ENCODE data around the gene NTMT2.
"Not testable (repeated sequence)": the region's sequence is repeated elsewhere in the genome, so short reads cannot be mapped to it uniquely, and the experiment has no call there.

Gene NTMT2

DNA sequence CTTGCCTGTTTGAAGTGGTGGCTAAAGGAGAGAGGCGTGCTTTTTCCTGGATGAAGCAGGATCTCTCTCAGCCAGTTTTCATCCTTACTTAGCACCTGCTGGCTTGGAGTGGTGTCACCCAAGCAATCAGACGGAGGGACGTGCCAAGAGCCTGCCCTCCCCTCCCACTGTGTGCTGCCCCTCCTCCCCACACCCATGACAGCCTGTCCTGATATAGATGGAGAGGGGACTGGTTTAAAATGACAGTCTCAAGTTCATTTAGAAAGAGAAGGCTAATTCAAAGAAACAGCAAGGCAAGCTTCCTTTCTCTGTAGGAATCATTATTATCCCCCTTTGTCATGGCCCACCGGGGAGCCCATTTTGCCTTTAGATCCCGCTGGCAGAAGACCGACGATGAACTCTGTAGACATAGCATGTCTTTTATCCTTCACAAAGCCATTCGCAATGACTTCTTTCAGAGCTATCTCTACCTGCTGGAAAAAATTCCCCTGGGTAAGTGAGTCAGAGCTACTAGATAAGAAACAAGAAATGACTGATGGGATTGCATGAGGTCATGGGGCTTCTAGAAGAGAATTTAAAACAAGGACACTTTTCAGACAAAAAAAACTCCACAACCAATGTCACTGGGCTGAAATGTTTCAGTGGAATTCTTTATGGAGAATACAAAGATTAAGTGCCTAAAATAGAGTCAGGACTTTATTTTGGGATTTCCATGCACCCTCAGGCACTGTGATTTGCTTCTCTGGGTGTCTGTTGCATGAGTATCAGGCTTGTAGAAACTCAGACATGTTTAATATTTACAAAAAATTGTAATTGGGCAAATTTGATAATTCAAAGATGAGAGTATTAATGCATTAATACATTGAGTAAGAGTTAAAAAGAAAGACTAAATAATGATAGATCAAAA, at the start of gene NTMT2:
Gene NTMT2 (plus strand): TSS at position 190 of the 907 bp plus-strand sequence. CDS start 149 bp downstream, at position 339.
- DNase-seq (ENCODE audit: low read depth) = no peak

DNA sequence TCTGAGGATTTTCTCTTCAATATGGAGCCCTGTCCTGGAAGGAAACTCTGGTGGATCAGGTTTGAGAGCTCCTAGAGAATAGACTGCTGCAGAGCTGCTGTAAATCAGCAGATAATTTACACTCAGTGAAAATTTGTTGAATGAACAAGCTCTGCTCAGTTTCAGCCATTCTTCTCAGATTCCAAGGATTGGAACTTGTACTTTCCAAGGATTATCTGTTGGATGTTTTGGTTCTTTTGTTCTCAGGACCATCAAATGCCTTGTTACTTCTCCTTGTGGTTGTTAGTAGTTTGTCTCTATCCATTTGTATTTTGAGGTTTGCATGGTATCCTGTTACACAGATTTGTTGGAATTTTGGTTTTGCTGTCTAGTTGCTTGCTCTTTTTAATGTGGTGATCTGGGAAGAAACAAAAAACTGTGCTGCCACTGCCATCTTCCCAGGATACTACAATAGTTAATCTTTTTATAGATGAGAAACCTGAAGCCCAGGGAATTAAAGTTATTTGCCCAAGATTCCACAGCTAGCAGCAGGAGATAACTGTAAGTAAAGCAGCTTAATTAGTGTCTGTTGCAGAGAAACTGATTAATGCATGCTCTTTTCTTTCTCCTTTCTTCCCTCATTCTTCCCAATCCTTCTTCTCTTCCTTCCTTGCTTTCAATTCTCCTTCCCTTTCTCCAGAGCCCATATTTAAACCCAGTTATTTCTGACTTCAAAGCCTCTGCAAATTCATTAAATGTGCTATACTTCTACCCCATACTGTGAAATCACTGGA, 49.6 kb upstream of the NTMT2 start:
- no peak for DNase-seq (ENCODE audit: low read depth)

- no peak for DNase-seq (ENCODE audit: low read depth)
Observed at GRCh38 chr1:170096806-170097340, 48.9 kb upstream of the NTMT2 start.

DNA sequence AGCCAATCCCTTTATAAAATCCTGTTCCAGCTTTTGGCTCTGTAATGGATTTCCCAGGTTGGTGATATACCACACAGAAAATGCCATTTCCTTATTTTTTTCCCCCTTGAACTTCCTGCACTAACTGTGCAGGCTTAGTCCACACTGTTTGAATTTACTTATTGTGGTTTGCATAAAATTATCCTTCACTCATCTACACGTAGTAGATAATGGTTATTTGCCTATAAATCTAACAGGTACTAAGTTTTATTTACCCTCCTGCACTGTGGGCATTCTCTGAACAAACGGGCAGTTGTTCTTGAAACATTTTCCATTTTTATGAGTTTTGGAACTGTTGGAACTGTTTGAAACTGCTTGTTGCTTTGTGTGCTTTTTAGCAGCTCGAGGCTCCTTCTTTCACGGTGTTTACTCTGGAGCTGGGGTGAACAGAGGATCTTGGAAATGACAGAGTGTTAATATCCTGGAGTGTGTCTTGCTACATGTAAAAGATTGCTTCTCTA, 48.3 kb upstream of the NTMT2 start:
- DNase-seq (ENCODE audit: low read depth) = no peak

- not testable (repeated sequence) for DNase-seq (ENCODE audit: low read depth)
Observed at GRCh38 chr1:170113140-170113539, 32.6 kb upstream of the NTMT2 start.

DNA sequence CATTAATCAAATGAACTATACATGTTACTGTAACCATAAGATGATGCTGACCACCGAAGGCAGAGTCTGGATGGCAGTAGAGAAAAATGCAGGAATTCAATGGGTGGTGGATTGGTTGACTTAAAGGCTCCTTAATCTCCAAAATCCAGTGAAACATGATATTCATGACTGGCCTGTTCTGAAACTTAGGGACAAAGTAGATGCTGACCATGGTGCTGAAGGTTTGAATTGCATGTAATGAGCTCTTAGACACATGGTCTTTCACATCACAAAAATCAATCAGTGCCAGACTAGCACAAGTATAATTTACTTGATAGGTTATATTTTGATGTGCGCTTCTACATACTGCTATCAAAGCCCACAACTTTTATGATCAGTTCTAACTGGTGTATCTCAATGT, 30.9 kb upstream of the NTMT2 start:
- no peak for DNase-seq (ENCODE audit: low read depth)

DNA sequence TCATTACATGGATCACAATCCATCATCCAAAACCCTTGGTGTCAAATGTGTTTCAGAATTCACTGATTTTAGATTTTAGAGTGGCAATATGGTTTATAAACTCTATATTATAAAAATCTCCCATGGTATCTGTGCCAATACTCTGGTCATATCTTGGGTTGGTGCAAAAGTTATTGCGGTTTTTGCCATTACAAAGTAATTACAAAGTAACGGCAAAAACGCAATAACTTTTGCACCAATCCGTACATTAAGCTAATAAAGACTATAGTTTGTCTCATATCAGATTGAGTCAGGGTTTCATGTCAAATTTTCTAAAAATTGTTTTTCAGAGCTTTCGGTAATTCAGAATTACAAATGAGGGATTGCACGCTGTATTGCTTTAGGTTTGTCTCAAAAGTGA, 23.4 kb upstream of the NTMT2 start:
- no peak for DNase-seq (ENCODE audit: low read depth)

- no peak for DNase-seq (ENCODE audit: low read depth)
Observed at GRCh38 chr1:170125269-170125668, 20.5 kb upstream of the NTMT2 start.

GRCh38 chr1:170126696-170127095, 19.1 kb upstream of the NTMT2 start:
- no peak for DNase-seq (ENCODE audit: low read depth)

DNA sequence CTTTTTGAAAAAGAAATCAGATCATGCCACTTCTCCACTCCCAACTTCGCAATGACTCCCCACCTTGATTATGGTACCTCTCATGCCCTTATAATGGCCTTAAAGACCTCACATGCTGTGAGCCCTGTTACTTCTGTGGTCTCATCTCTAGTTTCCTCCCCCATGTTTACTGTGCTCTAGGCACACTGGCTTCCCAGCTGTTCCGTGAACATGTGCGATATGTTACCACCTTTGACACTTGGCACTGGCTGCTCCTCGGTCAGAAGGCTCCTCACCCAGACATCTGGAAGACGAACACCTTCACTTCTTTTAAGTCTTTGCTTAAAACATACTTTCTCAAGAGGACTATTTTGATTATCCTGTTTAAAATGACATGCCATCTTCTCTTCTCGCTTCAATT, 14.3 kb upstream of the NTMT2 start:
- DNase-seq (ENCODE audit: low read depth) = no peak

DNA sequence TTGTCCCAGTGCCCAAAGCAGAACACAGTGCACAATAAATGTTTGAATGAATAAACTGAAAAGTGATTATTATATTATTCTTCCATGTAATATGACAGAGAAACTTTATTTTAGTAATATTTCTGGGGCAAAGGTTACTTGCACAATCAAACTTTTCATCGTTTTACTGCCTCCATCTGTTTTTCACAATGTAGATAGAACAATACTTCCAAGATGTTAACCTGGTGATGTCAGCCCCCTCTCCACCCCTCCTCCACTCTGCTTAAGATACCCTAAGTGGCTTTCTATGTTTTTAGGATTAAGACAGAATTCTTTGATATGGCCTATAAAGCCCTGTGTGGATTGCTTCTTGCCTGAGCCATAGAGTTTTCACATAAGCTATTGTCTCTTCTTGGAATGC, 13.8 kb upstream of the NTMT2 start:
- no peak for DNase-seq (ENCODE audit: low read depth)

DNA sequence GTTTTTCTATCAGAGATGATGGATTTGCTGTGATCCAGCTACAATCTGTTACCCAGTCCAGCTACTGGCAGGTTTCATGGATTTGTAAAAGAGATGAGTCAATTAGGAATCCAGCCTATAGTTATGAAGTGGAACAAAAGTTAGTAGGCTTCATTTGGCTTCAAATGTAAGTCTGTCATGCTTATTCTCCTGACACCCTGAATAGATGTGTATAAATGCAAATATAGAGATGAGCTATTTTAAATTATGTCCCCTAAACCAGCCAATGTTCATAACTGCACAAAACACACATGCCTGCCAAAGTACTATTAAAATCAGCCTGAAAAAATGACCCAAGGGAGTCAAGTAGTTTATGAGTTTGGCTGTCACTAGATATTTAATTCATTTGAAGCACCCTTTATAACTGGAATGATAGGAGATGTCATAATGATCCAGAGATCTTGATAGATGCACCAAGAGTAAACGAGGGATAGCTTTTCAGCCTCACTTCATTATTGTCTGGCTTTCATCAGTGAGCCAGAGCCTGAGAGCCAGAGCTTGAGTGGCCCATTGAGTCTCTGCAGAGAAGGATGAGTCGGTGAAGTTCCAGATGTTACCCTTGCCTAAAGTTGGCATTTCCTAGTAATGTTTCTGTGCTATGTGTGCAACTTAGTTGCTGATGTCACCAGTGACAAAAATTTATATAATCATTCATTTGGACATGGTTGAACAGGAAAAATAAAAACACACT, 11.8 kb upstream of the NTMT2 start:
- no peak for DNase-seq (ENCODE audit: low read depth)

DNA sequence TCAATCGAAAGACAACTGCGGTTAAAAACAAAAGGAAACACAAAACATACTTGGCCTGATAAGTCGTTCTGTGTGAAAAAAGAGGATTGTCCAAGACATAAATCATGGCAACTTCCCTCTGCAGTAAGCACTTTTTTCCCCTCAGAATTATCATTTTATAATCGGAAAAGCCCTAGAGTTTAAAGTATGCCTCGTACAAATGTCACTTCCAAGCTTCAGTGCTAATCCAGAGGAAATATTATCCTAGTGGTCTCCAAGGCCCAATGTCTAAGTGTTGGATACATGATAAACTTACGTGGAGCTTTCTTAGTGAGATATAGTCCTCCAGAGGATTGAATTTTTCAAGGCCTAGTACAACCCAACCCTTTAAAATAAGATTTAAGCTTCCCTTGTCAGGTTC, 11.2 kb upstream of the NTMT2 start:
- DNase-seq (ENCODE audit: low read depth) = no peak

- no peak for DNase-seq (ENCODE audit: low read depth)
Observed at GRCh38 chr1:170140371-170140770, 5.4 kb upstream of the NTMT2 start.

GRCh38 chr1:170145061-170145460, 698 bp upstream of the NTMT2 start:
- DNase-seq (ENCODE audit: low read depth) = no peak

DNA sequence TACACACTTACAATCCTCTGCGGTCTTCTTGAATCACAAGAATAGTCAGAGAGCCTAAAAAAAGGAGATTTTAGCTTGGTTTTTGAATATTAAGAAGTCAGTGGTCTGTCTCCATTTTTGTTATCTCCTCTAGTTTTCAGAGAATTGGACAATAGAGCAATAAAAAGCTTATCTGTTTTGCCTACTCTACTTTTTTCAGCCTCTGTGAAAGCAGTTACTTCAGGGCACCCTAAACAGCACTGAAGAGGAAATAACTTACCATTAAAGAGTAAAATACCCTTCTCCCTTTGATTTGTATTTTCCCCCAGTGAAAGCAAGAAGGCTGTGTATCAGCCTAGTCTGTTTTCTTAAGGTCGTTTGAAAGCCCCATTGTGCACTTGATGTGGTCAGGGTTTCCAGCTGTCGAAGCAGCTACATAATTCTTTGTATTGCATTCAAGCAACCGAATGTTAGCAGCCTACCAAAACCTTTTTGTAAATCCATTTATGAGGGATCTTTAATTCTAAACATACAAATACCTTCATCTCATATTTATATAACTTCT, 1.0 kb downstream of the NTMT2 start:
- DNase-seq (ENCODE audit: low read depth) = no peak

- DNase-seq (ENCODE audit: low read depth) = no peak
Observed at GRCh38 chr1:170149241-170149640, 3.5 kb downstream of the NTMT2 start.

DNA sequence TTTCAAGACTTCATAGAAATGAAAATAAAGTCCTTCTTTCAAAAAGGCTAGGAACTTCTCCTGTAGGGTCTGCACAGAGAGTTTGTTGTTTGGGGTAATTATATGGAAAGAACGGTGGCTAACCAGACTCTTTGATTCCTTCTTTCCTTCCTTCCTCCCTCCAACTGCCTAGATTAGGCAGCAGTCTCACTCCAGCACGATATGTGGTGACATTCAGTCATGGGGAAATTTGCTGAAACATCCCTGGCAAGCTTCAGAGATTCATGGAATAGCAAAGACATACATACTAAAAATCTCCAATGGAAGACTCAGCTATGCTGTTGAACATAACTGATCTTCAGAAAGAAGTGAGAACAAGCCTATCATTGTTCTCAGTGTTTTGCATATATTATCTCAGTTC, 4.3 kb downstream of the NTMT2 start:
- no peak for DNase-seq (ENCODE audit: low read depth)

- DNase-seq (ENCODE audit: low read depth) = no peak
Observed at GRCh38 chr1:170150921-170151320, 5.2 kb downstream of the NTMT2 start.

- no peak for DNase-seq (ENCODE audit: low read depth)
Observed at GRCh38 chr1:170153417-170153816, 7.7 kb downstream of the NTMT2 start.

DNA sequence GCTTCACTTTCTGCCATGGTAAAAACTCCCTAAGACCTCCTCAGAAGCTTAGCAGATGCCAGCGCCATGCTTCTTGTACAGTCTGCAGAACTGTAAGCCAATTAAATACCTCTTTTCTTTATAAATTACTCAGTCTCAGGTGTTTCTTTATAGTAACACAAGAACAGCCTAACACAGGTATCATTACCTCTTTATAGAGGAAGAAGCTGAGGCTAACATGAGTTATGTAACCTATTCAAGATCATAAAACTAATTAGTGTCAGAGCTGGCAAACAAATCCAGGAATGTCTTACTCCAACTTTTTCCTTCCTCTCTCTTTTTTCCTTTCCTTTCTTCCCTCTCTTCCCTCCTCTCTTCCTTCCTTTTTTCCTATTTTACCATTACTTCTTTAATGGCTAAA, 9.3 kb downstream of the NTMT2 start:
- DNase-seq (ENCODE audit: low read depth) = no peak

GRCh38 chr1:170156594-170156993, 10.8 kb downstream of the NTMT2 start:
- DNase-seq (ENCODE audit: low read depth) = no peak

All from HS-27A (cell line).